MCF 10A (cell line): ENCODE measurements around the gene CACNA1D. TPM values are rescaled to one million over a fixed set of nuclear protein-coding genes. Genes with fewer than 3 reads are reported as not detected.
A peak's percentile ranks its signal among the peaks of the same experiment; 100 is the strongest.

Source experiments
- BruUV-seq: library from RNA; stranded (reverse); fragments of 400-500 nt; replicated peaks from 2 replicates; lab custom pipeline; 2021; lab: Mats Ljungman, UMichigan
- CTCF ChIA-PET: fragments of 300-600 bp; sonication (Branson Sonifier 250); formaldehyde crosslinking; extraction: SDS; loops from one replicate; lab custom pipeline; 2021; ENCODE audit warnings: antibody characterized with exemption, inconsistent platforms; lab: Yijun Ruan, JAX
- POLR2A ChIA-PET: fragments of 300-600, 350-650 bp; sonication (Branson Sonifier 250); formaldehyde crosslinking; extraction: SDS; loops from one replicate; lab custom pipeline; 2020; ENCODE audit warnings: antibody characterized with exemption, inconsistent platforms; lab: Yijun Ruan, JAX
- DNase-seq: peaks from one replicate; pipeline ENCODE4 v3.0.0-alpha.2; 2018; ENCODE audit not compliant: unreplicated experiment
- H3K27ac Mint-ChIP-seq: one replicate; pipeline ENCODE4 v1.8.0; 2022; ENCODE audit warnings: mild to moderate bottlenecking, low read depth, mixed read lengths; ENCODE audit not compliant: unreplicated experiment
- H3K27me3 Mint-ChIP-seq: one replicate; pipeline ENCODE4 v1.8.0; 2022; ENCODE audit warnings: mixed read lengths; ENCODE audit not compliant: insufficient read depth, unreplicated experiment
- H3K36me3 Mint-ChIP-seq: one replicate; pipeline ENCODE4 v1.8.0; 2022; ENCODE audit warnings: mild to moderate bottlenecking, moderate library complexity, mixed read lengths; ENCODE audit not compliant: insufficient read depth, unreplicated experiment
- H3K4me1 Mint-ChIP-seq: one replicate; pipeline ENCODE4 v1.8.0; 2022; ENCODE audit warnings: mixed read lengths; ENCODE audit not compliant: insufficient read depth, unreplicated experiment
- H3K4me3 Mint-ChIP-seq: one replicate; pipeline ENCODE4 v1.8.0; 2022; ENCODE audit warnings: mild to moderate bottlenecking, moderate library complexity, mixed read lengths; ENCODE audit not compliant: unreplicated experiment
- H3K9me3 Mint-ChIP-seq: one replicate; pipeline ENCODE4 v1.8.0; 2022; ENCODE audit warnings: mixed read lengths; ENCODE audit not compliant: unreplicated experiment
- intact Hi-C: fragments of 100-400 bp; cut with micrococcal nuclease; formaldehyde crosslinking; loops from 2 replicates; pipeline ENCODE4 v1.14.1; 2022
- total RNA-seq: library from RNA; stranded (reverse); gene quantifications from 2 replicates; pipeline ENCODE4 v1.2.3, GENCODE V29; 2022
- TF ChIP-seq, protein P1 (sequence below): fragments of 200-600 bp; IDR thresholded peaks from one replicate; pipeline ENCODE4 v1.8.0; 2022; ENCODE audit warnings: antibody characterized with exemption, mild to moderate bottlenecking; ENCODE audit not compliant: unreplicated experiment

CACNA1D gene
- total RNA-seq, 1 experiment from 2014 or later, result 0.26 TPM

DNA sequence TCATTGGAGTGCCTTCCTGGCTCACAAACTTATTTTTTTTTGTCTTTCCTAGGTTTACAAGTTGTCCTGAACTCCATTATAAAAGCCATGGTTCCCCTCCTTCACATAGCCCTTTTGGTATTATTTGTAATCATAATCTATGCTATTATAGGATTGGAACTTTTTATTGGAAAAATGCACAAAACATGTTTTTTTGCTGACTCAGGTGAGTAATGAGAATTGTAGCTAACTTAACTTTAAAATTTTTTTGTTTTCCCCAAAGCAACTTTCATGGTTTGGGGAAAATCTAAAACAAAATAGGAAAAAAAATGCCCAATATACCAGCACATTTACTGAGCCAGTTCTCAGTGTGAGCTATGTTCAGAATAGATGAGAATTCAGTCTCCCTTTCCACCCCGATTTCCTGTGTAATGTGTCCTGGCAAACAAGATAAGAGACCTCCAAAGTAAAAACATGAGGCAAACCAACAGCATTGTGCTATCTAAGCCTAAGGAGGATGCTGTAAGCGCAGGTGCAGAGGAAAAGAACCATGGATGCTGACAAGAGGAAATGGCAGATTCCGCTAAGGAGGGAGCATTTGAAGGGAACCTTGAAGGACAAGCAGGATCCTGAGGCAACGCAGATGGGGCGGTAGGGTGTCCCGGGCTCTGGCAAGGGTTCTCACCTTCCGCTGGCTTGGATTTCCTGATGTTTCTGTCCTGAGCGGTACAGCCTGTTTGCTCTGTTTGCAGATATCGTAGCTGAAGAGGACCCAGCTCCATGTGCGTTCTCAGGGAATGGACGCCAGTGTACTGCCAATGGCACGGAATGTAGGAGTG, 171.4 kb downstream of the CACNA1D start:
- DNase-seq, result no peak
- TF ChIP-seq, protein P1, sequence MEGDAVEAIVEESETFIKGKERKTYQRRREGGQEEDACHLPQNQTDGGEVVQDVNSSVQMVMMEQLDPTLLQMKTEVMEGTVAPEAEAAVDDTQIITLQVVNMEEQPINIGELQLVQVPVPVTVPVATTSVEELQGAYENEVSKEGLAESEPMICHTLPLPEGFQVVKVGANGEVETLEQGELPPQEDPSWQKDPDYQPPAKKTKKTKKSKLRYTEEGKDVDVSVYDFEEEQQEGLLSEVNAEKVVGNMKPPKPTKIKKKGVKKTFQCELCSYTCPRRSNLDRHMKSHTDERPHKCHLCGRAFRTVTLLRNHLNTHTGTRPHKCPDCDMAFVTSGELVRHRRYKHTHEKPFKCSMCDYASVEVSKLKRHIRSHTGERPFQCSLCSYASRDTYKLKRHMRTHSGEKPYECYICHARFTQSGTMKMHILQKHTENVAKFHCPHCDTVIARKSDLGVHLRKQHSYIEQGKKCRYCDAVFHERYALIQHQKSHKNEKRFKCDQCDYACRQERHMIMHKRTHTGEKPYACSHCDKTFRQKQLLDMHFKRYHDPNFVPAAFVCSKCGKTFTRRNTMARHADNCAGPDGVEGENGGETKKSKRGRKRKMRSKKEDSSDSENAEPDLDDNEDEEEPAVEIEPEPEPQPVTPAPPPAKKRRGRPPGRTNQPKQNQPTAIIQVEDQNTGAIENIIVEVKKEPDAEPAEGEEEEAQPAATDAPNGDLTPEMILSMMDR, result no peak
- Mint-ChIP-seq H3K27me3 (peaks cover 16% of the 10 kb centered on the region), H3K36me3 (no peaks in the 10 kb centered on the region), H3K27ac (no peak overlapping the region), H3K4me1 (no peaks in the 10 kb centered on the region), H3K9me3 (no peaks in the 10 kb centered on the region), H3K4me3 (no peak overlapping the region)
- BruUV-seq, result no TSS peak
- intact Hi-C loops, result loop anchor here (5.0 kb wide), 1 partner anchor 256 kb away; no protein-coding TSS in a partner anchor
- ChIA-PET CTCF (interaction anchor here (0.5 to 0.9 kb wide), 3 partner anchors 10 to 263 kb away, joined by 3 read pairs; no protein-coding TSS in a partner anchor), POLR2A (interaction anchor here (0.6 to 0.7 kb wide), 2 partner anchors 330 to 400 kb away, joined by 3 read pairs; no protein-coding TSS in a partner anchor)

DNA sequence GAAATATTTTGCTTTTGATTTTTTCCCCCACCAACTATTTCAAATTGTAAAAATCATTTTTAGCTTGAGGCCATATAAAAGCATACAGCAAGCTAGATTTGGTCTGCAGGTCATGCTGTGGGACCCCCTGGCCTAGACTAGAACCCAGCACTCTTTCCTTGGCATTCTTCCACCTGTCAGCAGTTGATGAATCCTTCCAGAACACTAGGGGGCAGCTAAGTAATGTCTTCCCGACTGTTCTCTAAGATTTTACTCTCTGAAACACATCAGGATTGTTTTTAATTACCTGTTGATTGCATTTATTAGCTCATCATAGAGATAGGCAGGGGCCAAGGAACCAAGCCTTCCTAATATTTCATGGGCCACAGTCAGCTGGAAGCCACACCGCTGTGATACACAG, 174.5 kb downstream of the CACNA1D start:
- Mint-ChIP-seq H3K36me3 (no peaks in the 10 kb centered on the region), H3K27ac (no peak overlapping the region), H3K4me1 (no peaks in the 10 kb centered on the region), H3K4me3 (no peak overlapping the region), H3K27me3 (peaks cover 43% of the 10 kb centered on the region), H3K9me3 (no peaks in the 10 kb centered on the region)
- no TSS peak for BruUV-seq
- CTCF ChIA-PET, result interaction anchor here (0.6 to 2.2 kb wide), 8 partner anchors 9 to 293 kb away, joined by 3 to 9 read pairs (median 4); no protein-coding TSS in a partner anchor
- POLR2A ChIA-PET, result interaction anchor here (1.1 kb wide), 1 partner anchor 8 kb away, joined by 3 read pairs; no protein-coding TSS in a partner anchor
- intact Hi-C loops, result loop anchor here (5.0 kb wide), 1 partner anchor 253 kb away; no protein-coding TSS in a partner anchor
- TF ChIP-seq, protein P1, result peak; percentile 31
- DNase-seq, result peak; percentile 13

DNA sequence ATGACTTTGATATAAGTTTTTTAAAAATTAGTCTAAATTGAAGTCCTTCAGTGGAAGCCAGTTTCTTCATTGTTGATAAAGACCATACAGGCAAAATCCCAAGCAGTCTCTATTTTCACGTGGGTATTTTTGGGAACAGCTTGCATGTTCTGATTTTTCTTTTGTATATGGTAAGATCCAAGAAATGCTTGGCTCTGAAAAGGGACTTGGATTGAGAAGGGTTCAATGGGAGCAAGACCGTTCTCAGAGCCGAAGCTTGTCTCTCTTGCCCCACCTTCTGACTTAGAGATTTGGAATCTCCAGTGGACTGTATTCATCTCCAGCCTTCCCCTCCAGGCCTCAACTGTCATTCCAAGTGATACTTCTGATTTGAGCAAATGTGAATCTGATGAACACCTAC, 176.3 kb downstream of the CACNA1D start:
- no peak overlapping the region for H3K4me3 Mint-ChIP-seq
- no peaks in the 10 kb centered on the region for H3K4me1 Mint-ChIP-seq
- TF ChIP-seq, protein P1, result no peak
- BruUV-seq, result no TSS peak
- ChIA-PET CTCF (interaction anchor here (0.6 to 2.2 kb wide), 4 partner anchors 9 to 268 kb away, joined by 3 to 5 read pairs (median 3); no protein-coding TSS in a partner anchor), POLR2A (no interaction called here)
- H3K9me3 Mint-ChIP-seq, result no peaks in the 10 kb centered on the region
- DNase-seq, result no peak
- intact Hi-C loops, result no loop called here
- H3K27me3 Mint-ChIP-seq, result peaks cover 37% of the 10 kb centered on the region
- no peak overlapping the region for H3K27ac Mint-ChIP-seq
- no peaks in the 10 kb centered on the region for H3K36me3 Mint-ChIP-seq
